WTC11 (cell line): ENCODE data around the gene TAF3. TPM values are rescaled to one million over a fixed set of nuclear protein-coding genes. Genes with fewer than 3 reads are reported as not detected.
A peak's percentile ranks its signal among the peaks of the same experiment; 100 is the strongest.

ENCODE experiments used
- ATAC-seq: fragments of 200-7000 bp; cut with Tn5 transposase; 2 replicates; pipeline ENCODE4 v1.10.0; 2021; ENCODE audit warnings: mild to moderate bottlenecking, moderate library complexity
- CTCF ChIA-PET: fragments of 300-600 bp; sonication (Branson Sonifier 250); formaldehyde crosslinking; loops from one replicate; lab custom pipeline; 2021; ENCODE audit warnings: antibody characterized with exemption; lab: Charles Lee
- POLR2A ChIA-PET: fragments of 350-600 bp; sonication (Branson Sonifier 250); formaldehyde crosslinking; loops from one replicate; lab custom pipeline; 2021; ENCODE audit warnings: antibody characterized with exemption; lab: Charles Lee
- DNase-seq: peaks from one replicate; pipeline ENCODE4 v3.0.0; 2021; ENCODE audit warnings: low spot score
- H3K27ac Mint-ChIP-seq: 2 replicates; pipeline ENCODE4 v1.8.0; 2021; ENCODE audit warnings: mixed read lengths
- H3K27me3 Mint-ChIP-seq: 2 replicates; pipeline ENCODE4 v1.8.0; 2021; ENCODE audit warnings: low read depth, mild to moderate bottlenecking, moderate library complexity, mixed read lengths
- H3K36me3 Mint-ChIP-seq: 2 replicates; pipeline ENCODE4 v1.8.0; 2021; ENCODE audit warnings: mixed read lengths
- H3K4me1 Mint-ChIP-seq: 2 replicates; pipeline ENCODE4 v1.8.0; 2022; ENCODE audit warnings: mixed read lengths
- H3K4me3 Mint-ChIP-seq: 2 replicates; pipeline ENCODE4 v1.8.0; 2021; ENCODE audit warnings: mild to moderate bottlenecking, moderate library complexity, mixed read lengths
- H3K9me3 Mint-ChIP-seq: 2 replicates; pipeline ENCODE4 v1.8.0; 2021; ENCODE audit warnings: mixed read lengths
- ATF1 ChIP-seq: sonication (generic); formaldehyde crosslinking; IDR thresholded peaks from 2 replicates; pipeline ENCODE4 v1.8.1; 2023; ENCODE audit warnings: mild to moderate bottlenecking, moderate library complexity, missing genetic modification reagents
- ATF3 ChIP-seq: sonication (generic); formaldehyde crosslinking; conservative IDR thresholded peaks from 2 replicates; pipeline ENCODE4 v1.8.1; 2022; ENCODE audit warnings: mild to moderate bottlenecking, missing genetic modification reagents
- CBFB ChIP-seq: sonication (generic); formaldehyde crosslinking; IDR thresholded peaks from 2 replicates; pipeline ENCODE4 v1.8.1; 2022; ENCODE audit warnings: mild to moderate bottlenecking, low read depth, missing genetic modification reagents
- CREB1 ChIP-seq: sonication (generic); formaldehyde crosslinking; IDR thresholded peaks from 2 replicates; pipeline ENCODE4 v1.8.0; 2023; ENCODE audit warnings: mild to moderate bottlenecking, missing genetic modification reagents
- CTCF ChIP-seq: fragments of 200-600 bp; IDR thresholded peaks from 2 replicates; pipeline ENCODE4 v1.8.0; 2022; ENCODE audit warnings: antibody characterized with exemption
- ERG ChIP-seq: fragments of 250-450 bp; sonication (Bioruptor Pico); IDR thresholded peaks from 2 replicates; pipeline ENCODE4 v1.8.0; 2021; ENCODE audit warnings: mild to moderate bottlenecking
- ESRRA ChIP-seq: sonication (generic); formaldehyde crosslinking; IDR thresholded peaks from 2 replicates; pipeline ENCODE4 v1.8.1; 2022; ENCODE audit warnings: mild to moderate bottlenecking, missing genetic modification reagents, borderline replicate concordance
- ETV6 ChIP-seq: sonication (generic); formaldehyde crosslinking; IDR thresholded peaks from 2 replicates; pipeline ENCODE4 v1.8.1; 2022; ENCODE audit warnings: mild to moderate bottlenecking, missing genetic modification reagents
- FOXJ3 ChIP-seq: sonication (generic); formaldehyde crosslinking; IDR thresholded peaks from 2 replicates; pipeline ENCODE4 v1.9.0; 2021; ENCODE audit warnings: missing genetic modification reagents, mild to moderate bottlenecking, borderline replicate concordance
- GRHL2 ChIP-seq: fragments of 250-450 bp; sonication (Bioruptor Pico); IDR thresholded peaks from 2 replicates; pipeline ENCODE4 v1.8.0; 2022; ENCODE audit warnings: mild to moderate bottlenecking, moderate library complexity; ENCODE audit not compliant: insufficient replicate concordance, severe bottlenecking
- HMGA2 ChIP-seq: fragments of 250-450 bp; sonication (Bioruptor Pico); IDR thresholded peaks from 2 replicates; pipeline ENCODE4 v1.4.0; 2021; ENCODE audit warnings: mild to moderate bottlenecking, moderate library complexity
- MYBL2 ChIP-seq: sonication (generic); formaldehyde crosslinking; IDR thresholded peaks from 2 replicates; pipeline ENCODE4 v1.8.1; 2023; ENCODE audit warnings: mild to moderate bottlenecking, moderate library complexity, missing genetic modification reagents
- RORB ChIP-seq: fragments of 250-450 bp; sonication (Bioruptor Pico); IDR thresholded peaks from 2 replicates; pipeline ENCODE4 v1.9.0; 2021; ENCODE audit warnings: mild to moderate bottlenecking
- SMAD4 ChIP-seq: sonication (generic); formaldehyde crosslinking; IDR thresholded peaks from 2 replicates; pipeline ENCODE4 v1.8.0; 2022; ENCODE audit warnings: mild to moderate bottlenecking, missing genetic modification reagents
- SP1 ChIP-seq: sonication (generic); formaldehyde crosslinking; conservative IDR thresholded peaks from 2 replicates; pipeline ENCODE4 v1.8.1; 2022; ENCODE audit warnings: missing genetic modification reagents
- TP53 ChIP-seq: sonication (generic); formaldehyde crosslinking; IDR thresholded peaks from 2 replicates; pipeline ENCODE4 v1.8.1; 2023; ENCODE audit warnings: mild to moderate bottlenecking, missing genetic modification reagents
- ZNF416 ChIP-seq: fragments of 250-450 bp; sonication (Bioruptor Pico); IDR thresholded peaks from 2 replicates; pipeline ENCODE4 v1.9.0; 2021; ENCODE audit warnings: mild to moderate bottlenecking, inconsistent platforms
- ZNF425 ChIP-seq: fragments of 250-450 bp; sonication (Bioruptor Pico); conservative IDR thresholded peaks from 2 replicates; pipeline ENCODE4 v1.9.0; 2021; ENCODE audit warnings: mild to moderate bottlenecking
- total RNA-seq: library from RNA; stranded (reverse); gene quantifications from 3 replicates; pipeline ENCODE4 v1.2.3, GENCODE V29; 2021
- TF ChIP-seq, protein P1 (sequence below): sonication (generic); formaldehyde crosslinking; IDR thresholded peaks from 2 replicates; pipeline ENCODE4 v1.8.1; 2023; ENCODE audit warnings: mild to moderate bottlenecking, missing genetic modification reagents, moderate library complexity
- TF ChIP-seq, protein P2 (sequence below): sonication (generic); formaldehyde crosslinking; IDR thresholded peaks from 2 replicates; pipeline ENCODE4 v1.8.1; 2022; ENCODE audit warnings: mild to moderate bottlenecking, moderate library complexity, missing genetic modification reagents
- TF ChIP-seq, protein P3 (sequence below): sonication (generic); formaldehyde crosslinking; IDR thresholded peaks from 2 replicates; pipeline ENCODE4 v1.8.1; 2022; ENCODE audit warnings: missing genetic modification reagents, borderline replicate concordance

Gene TAF3
- total RNA-seq, 1 experiment from 2014 or later: 8.9 TPM

DNA sequence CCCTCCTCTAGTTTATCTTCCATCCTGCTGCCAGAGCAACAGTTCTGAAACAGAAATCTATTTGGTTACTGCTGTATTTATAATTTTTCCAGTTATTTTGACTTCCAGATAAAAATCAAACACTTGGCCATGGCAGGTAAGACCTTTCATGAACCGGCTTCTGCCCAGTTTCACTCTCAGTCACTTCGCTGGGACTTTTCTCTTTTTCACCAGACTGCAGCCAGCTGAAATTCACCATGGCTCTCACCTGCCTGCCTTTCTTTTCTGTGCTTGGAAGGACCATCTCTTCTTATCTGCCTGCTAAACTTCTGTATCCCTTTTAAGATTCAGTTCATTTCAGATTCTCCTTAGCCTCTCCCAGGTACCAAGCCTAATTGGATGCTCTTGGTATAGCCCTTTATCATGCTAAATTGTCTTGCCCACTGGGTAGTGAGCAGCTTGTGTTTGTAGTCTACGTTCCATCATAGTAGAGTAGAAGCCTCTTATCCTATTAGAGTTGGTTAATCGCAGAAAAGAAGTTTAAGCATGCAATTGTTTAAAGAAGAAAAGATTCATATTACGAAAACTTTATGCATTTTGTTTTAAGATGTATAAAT, 71.7 kb downstream of the TAF3 start:
- Mint-ChIP-seq H3K4me3 (no peak overlapping the region), H3K4me1 (peaks cover 21% of the 10 kb centered on the region)
- no peak for DNase-seq
- no peak for TF ChIP-seq ZNF416 (CRISPR knock-in tag)
- TF ChIP-seq HMGA2 (CRISPR knock-in tag): no peak
- TF ChIP-seq, all 79 proteins: peak for 0
- H3K36me3 Mint-ChIP-seq: no peaks in the 10 kb centered on the region
- no peaks in the 10 kb centered on the region for H3K27me3 Mint-ChIP-seq
- peak; percentile 86 for ATAC-seq
- ChIA-PET POLR2A (no interaction called here), CTCF (no interaction called here)
- H3K9me3 Mint-ChIP-seq: no peaks in the 10 kb centered on the region
- H3K27ac Mint-ChIP-seq: peak overlapping the region; percentile 16; the same call in 1 of the 2 replicates

DNA sequence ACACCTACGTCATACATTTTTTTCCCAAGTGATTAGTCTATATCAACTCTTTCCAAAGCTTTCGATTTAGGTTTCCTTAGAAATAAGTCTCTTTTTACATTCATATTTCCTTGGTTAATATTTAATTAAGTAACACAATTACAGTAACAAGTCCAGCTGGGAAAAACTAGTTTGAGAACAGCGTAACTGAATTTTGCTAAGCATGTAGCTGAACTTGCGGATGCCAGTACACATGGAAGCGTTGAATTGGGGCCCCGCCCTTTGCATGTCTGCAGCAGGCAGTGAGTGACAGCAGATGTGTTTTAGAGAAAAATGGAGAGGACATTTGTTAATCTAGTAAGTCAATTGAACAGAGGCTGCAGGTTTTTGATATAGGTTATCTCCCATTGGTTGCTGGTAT, 72.5 kb downstream of the TAF3 start:
- Mint-ChIP-seq H3K4me3 (no peak overlapping the region), H3K36me3 (no peaks in the 10 kb centered on the region), H3K4me1 (peaks cover 21% of the 10 kb centered on the region), H3K27ac (no peak overlapping the region), H3K27me3 (no peaks in the 10 kb centered on the region), H3K9me3 (no peaks in the 10 kb centered on the region)
- CTCF ChIA-PET: no interaction called here
- TF ChIP-seq, protein P1, sequence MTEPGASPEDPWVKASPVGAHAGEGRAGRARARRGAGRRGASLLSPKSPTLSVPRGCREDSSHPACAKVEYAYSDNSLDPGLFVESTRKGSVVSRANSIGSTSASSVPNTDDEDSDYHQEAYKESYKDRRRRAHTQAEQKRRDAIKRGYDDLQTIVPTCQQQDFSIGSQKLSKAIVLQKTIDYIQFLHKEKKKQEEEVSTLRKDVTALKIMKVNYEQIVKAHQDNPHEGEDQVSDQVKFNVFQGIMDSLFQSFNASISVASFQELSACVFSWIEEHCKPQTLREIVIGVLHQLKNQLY (CRISPR knock-in tag): no peak
- TF ChIP-seq CTCF (no peak), ATF1 (CRISPR knock-in tag) (no peak), SP1 (CRISPR knock-in tag) (no peak), HMGA2 (CRISPR knock-in tag) (no peak), TP53 (CRISPR knock-in tag) (no peak), ERG (CRISPR knock-in tag) (no peak), ETV6 (CRISPR knock-in tag) (no peak), FOXJ3 (CRISPR knock-in tag) (no peak), GRHL2 (CRISPR knock-in tag) (no peak), MYBL2 (CRISPR knock-in tag) (no peak), ATF3 (CRISPR knock-in tag) (no peak), ZNF425 (CRISPR knock-in tag) (no peak), CBFB (CRISPR knock-in tag) (no peak), RORB (CRISPR knock-in tag) (no peak), ESRRA (no peak), CREB1 (no peak), SMAD4 (no peak)
- TF ChIP-seq, protein P2, sequence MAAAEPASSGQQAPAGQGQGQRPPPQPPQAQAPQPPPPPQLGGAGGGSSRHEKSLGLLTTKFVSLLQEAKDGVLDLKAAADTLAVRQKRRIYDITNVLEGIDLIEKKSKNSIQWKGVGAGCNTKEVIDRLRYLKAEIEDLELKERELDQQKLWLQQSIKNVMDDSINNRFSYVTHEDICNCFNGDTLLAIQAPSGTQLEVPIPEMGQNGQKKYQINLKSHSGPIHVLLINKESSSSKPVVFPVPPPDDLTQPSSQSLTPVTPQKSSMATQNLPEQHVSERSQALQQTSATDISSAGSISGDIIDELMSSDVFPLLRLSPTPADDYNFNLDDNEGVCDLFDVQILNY (CRISPR knock-in tag): no peak
- TF ChIP-seq, protein P3, sequence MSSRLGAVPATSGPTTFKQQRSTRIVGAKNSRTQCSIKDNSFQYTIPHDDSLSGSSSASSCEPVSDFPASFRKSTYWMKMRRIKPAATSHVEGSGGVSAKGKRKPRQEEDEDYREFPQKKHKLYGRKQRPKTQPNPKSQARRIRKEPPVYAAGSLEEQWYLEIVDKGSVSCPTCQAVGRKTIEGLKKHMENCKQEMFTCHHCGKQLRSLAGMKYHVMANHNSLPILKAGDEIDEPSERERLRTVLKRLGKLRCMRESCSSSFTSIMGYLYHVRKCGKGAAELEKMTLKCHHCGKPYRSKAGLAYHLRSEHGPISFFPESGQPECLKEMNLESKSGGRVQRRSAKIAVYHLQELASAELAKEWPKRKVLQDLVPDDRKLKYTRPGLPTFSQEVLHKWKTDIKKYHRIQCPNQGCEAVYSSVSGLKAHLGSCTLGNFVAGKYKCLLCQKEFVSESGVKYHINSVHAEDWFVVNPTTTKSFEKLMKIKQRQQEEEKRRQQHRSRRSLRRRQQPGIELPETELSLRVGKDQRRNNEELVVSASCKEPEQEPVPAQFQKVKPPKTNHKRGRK (CRISPR knock-in tag): no peak
- ATAC-seq (no peak), DNase-seq (no peak)
- POLR2A ChIA-PET: no interaction called here
